ENCODE results near the gene TTLL11. TPM values are rescaled to one million over a fixed set of nuclear protein-coding genes. Genes with fewer than 3 reads are reported as not detected.
A peak's percentile ranks its signal among the peaks of the same experiment; 100 is the strongest.

The TTLL11 gene
- total RNA-seq, 6 experiments from 2014 or later, result 3.2 to 5.2 (median 4.1) TPM

DNA sequence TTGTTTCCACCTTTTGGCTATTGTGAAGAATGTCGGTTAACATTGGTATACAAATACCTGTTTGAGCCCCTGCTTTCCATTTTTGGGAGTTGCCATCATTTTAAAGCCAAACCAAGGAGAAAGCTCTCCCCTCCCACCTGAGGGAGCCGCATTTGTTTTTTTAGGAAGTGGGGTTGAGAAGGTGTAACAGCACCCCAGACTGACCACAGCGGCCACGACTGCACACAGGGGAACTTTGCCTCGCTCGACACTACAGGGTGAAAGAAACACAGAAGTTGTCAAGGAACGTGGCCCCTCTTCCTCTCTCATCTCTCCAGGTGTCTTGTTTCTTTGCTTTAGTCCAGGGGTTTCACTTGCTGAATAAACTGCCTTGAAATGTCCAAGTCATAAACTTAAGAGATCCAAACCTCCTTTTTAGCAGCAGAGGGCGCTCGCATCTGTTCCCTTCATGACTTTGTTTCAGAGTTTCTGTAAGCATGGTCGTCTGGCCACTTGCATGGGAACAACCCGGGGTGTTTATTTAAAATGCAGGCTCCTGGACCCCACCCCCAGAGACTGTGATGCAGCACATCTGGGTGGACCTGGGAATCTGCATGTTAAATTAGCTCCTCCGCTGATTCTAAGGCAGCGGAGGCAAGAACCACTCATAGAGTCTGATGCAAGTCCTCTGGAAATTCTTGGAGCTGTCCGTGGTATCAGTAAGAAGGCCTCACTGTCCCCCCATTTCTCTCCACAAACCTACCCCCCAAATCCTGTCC lies 2.1 kb upstream of the TTLL11 start:
- Histone ChIP-seq H3K9me3 (no peaks in the 10 kb centered on the region), H3K27me3 (no peaks in the 10 kb centered on the region), H3K27ac (no peak overlapping the region), H3K36me3 (no peaks in the 10 kb centered on the region), H3K4me1 (peaks cover 0 to 25% (median 10%) of the 10 kb centered on the region in 4 donors), H3K4me3 (no peak overlapping the region)
- 17% methylated on average over 14 of the region's 14 CpGs for WGBS (ENCODE audit: insufficient coverage, low coverage, low lambda C conversion rate, missing lambda C conversion rate)
- no peak for ATAC-seq
- intact Hi-C loops (cut with DNase I), result no loop called here
- DNase-seq, result peak in 1 of 3 donors; percentile 39
- no peak for TF ChIP-seq POLR2A (IDR thresholded peaks at IDR 0.05)
- TF ChIP-seq, protein P1, sequence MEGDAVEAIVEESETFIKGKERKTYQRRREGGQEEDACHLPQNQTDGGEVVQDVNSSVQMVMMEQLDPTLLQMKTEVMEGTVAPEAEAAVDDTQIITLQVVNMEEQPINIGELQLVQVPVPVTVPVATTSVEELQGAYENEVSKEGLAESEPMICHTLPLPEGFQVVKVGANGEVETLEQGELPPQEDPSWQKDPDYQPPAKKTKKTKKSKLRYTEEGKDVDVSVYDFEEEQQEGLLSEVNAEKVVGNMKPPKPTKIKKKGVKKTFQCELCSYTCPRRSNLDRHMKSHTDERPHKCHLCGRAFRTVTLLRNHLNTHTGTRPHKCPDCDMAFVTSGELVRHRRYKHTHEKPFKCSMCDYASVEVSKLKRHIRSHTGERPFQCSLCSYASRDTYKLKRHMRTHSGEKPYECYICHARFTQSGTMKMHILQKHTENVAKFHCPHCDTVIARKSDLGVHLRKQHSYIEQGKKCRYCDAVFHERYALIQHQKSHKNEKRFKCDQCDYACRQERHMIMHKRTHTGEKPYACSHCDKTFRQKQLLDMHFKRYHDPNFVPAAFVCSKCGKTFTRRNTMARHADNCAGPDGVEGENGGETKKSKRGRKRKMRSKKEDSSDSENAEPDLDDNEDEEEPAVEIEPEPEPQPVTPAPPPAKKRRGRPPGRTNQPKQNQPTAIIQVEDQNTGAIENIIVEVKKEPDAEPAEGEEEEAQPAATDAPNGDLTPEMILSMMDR (IDR thresholded peaks at IDR 0.05), result peak; percentile 23 to 65 (median 64)

DNA sequence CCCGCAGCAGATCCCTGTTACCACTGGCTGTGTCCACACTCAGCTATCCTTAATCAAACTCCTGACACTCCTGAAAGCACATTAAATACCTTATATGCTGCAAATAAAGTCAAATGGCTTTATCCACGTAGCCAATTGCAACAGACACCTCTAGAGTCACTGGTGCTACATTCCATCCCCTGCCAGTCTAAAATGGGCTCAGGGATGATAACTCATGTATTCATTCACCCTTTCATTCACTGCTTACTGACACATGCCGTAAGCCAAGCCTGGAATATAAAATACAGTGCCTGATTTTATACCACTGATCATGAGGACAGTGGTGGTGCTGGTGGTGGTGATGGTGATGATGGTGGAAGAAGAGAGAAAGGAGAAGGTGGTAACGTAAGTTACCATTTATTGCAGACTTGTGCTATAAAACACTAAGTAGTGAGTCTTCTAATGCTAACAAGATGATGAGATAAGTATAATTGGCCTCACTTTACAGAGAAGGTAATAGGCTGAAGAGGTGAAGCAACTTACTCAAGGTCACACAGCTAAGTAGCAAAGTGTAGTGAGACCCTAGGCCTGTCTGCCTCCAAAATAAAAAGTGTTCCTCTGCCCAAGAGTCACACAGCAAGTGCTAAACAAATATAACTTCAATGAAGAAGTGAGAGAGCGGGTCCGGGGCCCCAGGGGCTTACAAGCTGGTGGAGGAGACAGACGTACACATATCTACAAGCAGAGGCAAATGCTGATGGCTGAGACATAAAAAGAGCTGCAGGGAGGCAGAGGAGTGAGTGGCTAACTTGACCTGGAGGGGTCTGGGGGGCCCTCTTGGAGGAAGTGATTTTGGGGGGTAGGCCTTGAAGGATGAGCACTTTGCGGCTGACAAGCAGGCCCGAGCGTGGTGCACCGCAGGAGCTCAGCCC lies 1.2 kb downstream of the TTLL11 start:
- Histone ChIP-seq H3K4me3 (peak overlapping the region; percentile 88 to 95 (median 94)), H3K27ac (no peak overlapping the region), H3K36me3 (no peaks in the 10 kb centered on the region), H3K4me1 (peaks cover 0 to 34% (median 11%) of the 10 kb centered on the region in 4 donors), H3K9me3 (no peaks in the 10 kb centered on the region), H3K27me3 (no peaks in the 10 kb centered on the region)
- intact Hi-C loops (cut with DNase I), result no loop called here
- no peak for DNase-seq
- no peak for ATAC-seq
- TF ChIP-seq POLR2A (IDR thresholded peaks at IDR 0.05), result no peak
- TF ChIP-seq, protein P1 (IDR thresholded peaks at IDR 0.05), result no peak
- 47% methylated on average over 10 of the region's 11 CpGs for WGBS (ENCODE audit: insufficient coverage, low coverage, low lambda C conversion rate, missing lambda C conversion rate)

DNA sequence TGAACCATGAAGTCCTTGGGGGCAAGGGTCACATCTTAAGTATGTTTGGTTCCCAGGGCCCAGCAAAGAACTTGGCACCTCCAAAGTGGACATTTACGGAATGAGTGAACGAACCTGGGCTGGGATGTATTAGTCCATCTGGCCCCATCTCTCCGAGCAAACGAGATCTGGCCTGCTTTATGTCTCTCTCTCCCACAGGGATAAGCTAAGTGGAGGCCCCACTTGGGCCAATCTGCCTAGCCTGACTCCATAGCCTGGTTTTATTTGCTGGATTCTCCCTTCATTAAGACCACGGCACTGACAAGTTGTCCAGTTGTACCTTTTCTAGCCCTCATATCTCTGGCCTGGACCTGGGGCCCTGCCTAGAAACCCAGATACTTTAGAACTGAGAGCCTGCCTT lies 2.1 kb downstream of the TTLL11 start:
- Histone ChIP-seq H3K27ac (no peak overlapping the region), H3K9me3 (no peaks in the 10 kb centered on the region), H3K4me1 (peaks cover 0 to 34% (median 11%) of the 10 kb centered on the region in 4 donors), H3K27me3 (no peaks in the 10 kb centered on the region), H3K36me3 (no peaks in the 10 kb centered on the region), H3K4me3 (no peak overlapping the region)
- ATAC-seq, result no peak
- WGBS (ENCODE audit: insufficient coverage, low coverage, low lambda C conversion rate, missing lambda C conversion rate), result 95% methylated on average over 5 of the region's 5 CpGs
- intact Hi-C loops (cut with DNase I), result no loop called here
- no peak for DNase-seq
- TF ChIP-seq, protein P1 (IDR thresholded peaks at IDR 0.05), result no peak
- no peak for TF ChIP-seq POLR2A (IDR thresholded peaks at IDR 0.05)

DNA sequence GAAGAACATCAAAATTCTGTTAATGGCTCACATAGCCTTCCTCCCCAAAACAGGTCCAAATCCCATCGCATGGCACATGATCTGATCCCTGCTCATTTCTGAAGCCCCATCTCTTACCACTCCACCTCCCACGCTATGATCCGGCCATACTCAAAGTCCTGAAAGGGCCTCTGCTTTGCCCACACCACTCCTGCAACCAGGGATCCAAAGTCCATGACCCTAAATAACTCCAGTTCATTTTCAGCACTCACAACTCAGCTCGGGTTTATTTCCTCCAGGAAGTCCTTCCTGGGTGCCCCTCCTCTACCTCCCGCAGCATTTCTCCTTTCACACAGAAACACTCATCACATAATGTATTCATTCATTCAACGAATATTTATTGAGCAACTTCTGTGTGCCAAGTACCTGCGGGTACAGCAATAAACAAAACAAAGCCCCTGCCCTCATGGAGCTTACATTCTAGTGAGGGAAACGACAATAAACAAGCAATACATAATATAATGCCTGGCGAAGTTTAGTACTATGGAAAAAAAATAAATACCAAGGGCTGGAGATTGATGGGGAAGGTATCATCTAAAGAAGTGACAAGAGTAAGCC lies 2.7 kb downstream of the TTLL11 start:
- Histone ChIP-seq H3K4me1 (peaks cover 0 to 34% (median 11%) of the 10 kb centered on the region in 4 donors), H3K9me3 (no peaks in the 10 kb centered on the region), H3K4me3 (no peak overlapping the region), H3K27me3 (no peaks in the 10 kb centered on the region), H3K27ac (no peak overlapping the region), H3K36me3 (no peaks in the 10 kb centered on the region)
- 68% methylated on average over 8 of the region's 9 CpGs for WGBS (ENCODE audit: insufficient coverage, low coverage, low lambda C conversion rate, missing lambda C conversion rate)
- DNase-seq (no peak), ATAC-seq (peak in 1 of 4 donors; percentile 12)
- intact Hi-C loops (cut with DNase I), result no loop called here
- TF ChIP-seq, protein P1 (IDR thresholded peaks at IDR 0.05), result no peak
- no peak for TF ChIP-seq POLR2A (IDR thresholded peaks at IDR 0.05)

Data from right lobe of liver (tissue), 6 donors.